Peyer's patch (tissue), 4 donors: ENCODE data around the gene PRKAR1B. TPM values are rescaled to one million over a fixed set of nuclear protein-coding genes. Genes with fewer than 3 reads are reported as not detected.

ENCODE experiments used
- DNase-seq, 3 donors: peaks; one replicate each; pipeline ENCODE4 v3.0.0-alpha.2; 2017 to 2019
- H3K27ac ChIP-seq, 4 donors: fragments of 200-600 bp; sonication (generic); one replicate each; pipeline ENCODE4 v1.5.1; 2016 to 2019
- H3K27me3 ChIP-seq, 2 donors: fragments of 200-600 bp; sonication (generic); one replicate each; pipeline ENCODE4 v1.5.1; 2019
- H3K36me3 ChIP-seq, 3 donors: fragments of 200-600 bp; sonication (generic); one replicate each; pipeline ENCODE4 v1.5.1; 2016 to 2019
- H3K4me1 ChIP-seq, 4 donors: fragments of 200-600 bp; sonication (generic); one replicate each; pipeline ENCODE4 v1.5.1; 2016 to 2019
- H3K4me3 ChIP-seq, 4 donors: fragments of 200-600 bp; sonication (generic); 1 replicate in 3 of 4; 2 replicates in 1 of 4; pipeline ENCODE4 v1.5.1; 2016 to 2019; ENCODE audit warnings: mild to moderate bottlenecking in 1 of 4
- H3K9me3 ChIP-seq, 4 donors: fragments of 200-600 bp; sonication (generic); one replicate each; pipeline ENCODE4 v1.5.1; 2016 to 2019; ENCODE audit warnings: mild to moderate bottlenecking in 1 of 4
- CTCF ChIP-seq, 6 experiments: fragments of 450-650 bp in 4 of 6; fragments of 200-600 bp in 2 of 6; sonication (generic) in 1 of 6; IDR thresholded peaks; one replicate each; pipeline ENCODE4 v1.5.1; 2017 to 2019; ENCODE audit warnings: antibody characterized with exemption in 6 of 6, mild to moderate bottlenecking in 3 of 6, moderate library complexity in 1 of 6
- POLR2A ChIP-seq, 2 donors: fragments of 450-650 bp; IDR thresholded peaks; one replicate each; pipeline ENCODE4 v1.5.1; 2017; ENCODE audit warnings: antibody characterized with exemption in 2 of 2, mild to moderate bottlenecking in 2 of 2, moderate library complexity in 2 of 2
- total RNA-seq, 4 donors: library from RNA; depleted of rRNA; stranded (reverse); fragments of >200 nt; gene quantifications; one replicate each; pipeline ENCODE4 v1.1.0, GENCODE V29; 2016

The PRKAR1B gene
- total RNA-seq, 4 donors from 2014 or later: 13.0 to 42.9 (median 17.0) TPM

- TF ChIP-seq POLR2A (IDR thresholded peaks at IDR 0.05) (no peak), CTCF (IDR thresholded peaks at IDR 0.05) (no peak)
- Histone ChIP-seq H3K36me3 (peaks cover 0 to 52% (median 0%) of the 10 kb centered on the region in 3 donors), H3K27ac (no peak overlapping the region), H3K4me1 (peaks cover 0 to 36% (median 7%) of the 10 kb centered on the region in 4 donors), H3K27me3 (no peaks in the 10 kb centered on the region), H3K4me3 (no peak overlapping the region), H3K9me3 (no peaks in the 10 kb centered on the region)
- peak in 1 of 3 donors; percentile 40 for DNase-seq
Measured at GRCh38 chr7:500521-501420, 226.3 kb downstream of the PRKAR1B start.

- H3K27ac ChIP-seq: no peak overlapping the region
- H3K36me3 ChIP-seq: peaks cover 0 to 52% (median 0%) of the 10 kb centered on the region in 3 donors
- no peak for TF ChIP-seq CTCF (IDR thresholded peaks at IDR 0.05)
- no peak for TF ChIP-seq POLR2A (IDR thresholded peaks at IDR 0.05)
- DNase-seq: peak in 1 of 3 donors; percentile 35
- no peaks in the 10 kb centered on the region for H3K9me3 ChIP-seq
- H3K4me1 ChIP-seq: peaks cover 0 to 28% (median 7%) of the 10 kb centered on the region in 4 donors
- H3K27me3 ChIP-seq: no peaks in the 10 kb centered on the region
- H3K4me3 ChIP-seq: no peak overlapping the region
Measured at GRCh38 chr7:499853-500485, 227.1 kb downstream of the PRKAR1B start.

Other genes starting within 250 kb of the PRKAR1B start
- gene PDGFA, start 207.4 kb downstream of the PRKAR1B start, total RNA-seq: 10 to 100 TPM in 3 of 4 donors, 1 to 10 TPM in 1; 5.8 to 97.8 (median 59.4) TPM
- 10 to 100 TPM; 26.8 to 75.8 (median 45.3) TPM for gene DNAAF5, start 582 bp downstream of the PRKAR1B start, total RNA-seq
- 100 to 1,000 TPM; 113 to 259 (median 192) TPM for gene SUN1, start 105.2 kb upstream of the PRKAR1B start, total RNA-seq
- 10 to 100 TPM; 29.7 to 93.3 (median 56.8) TPM for gene GET4, start 149.3 kb upstream of the PRKAR1B start, total RNA-seq
- gene ADAP1, start 227.4 kb upstream of the PRKAR1B start, total RNA-seq: 100 to 1,000 TPM; 102 to 146 (median 133) TPM
- gene COX19, start 248.3 kb upstream of the PRKAR1B start, total RNA-seq: 10 to 100 TPM; 15.9 to 41.3 (median 24.7) TPM